GM18508 (cell line): Measurements from ENCODE around the gene RPL37A.
"Not testable (repeated sequence)": the region's sequence is repeated elsewhere in the genome, so short reads cannot be mapped to it uniquely, and the experiment has no call there.

Source experiments
- ATAC-seq: cut with Tn5 transposase; IDR thresholded peaks from one replicate; pipeline ENCODE4 v1.9.1; 2021; ENCODE audit warnings: moderate number of reproducible peaks; ENCODE audit not compliant: insufficient read depth, unreplicated experiment

The RPL37A gene

DNA sequence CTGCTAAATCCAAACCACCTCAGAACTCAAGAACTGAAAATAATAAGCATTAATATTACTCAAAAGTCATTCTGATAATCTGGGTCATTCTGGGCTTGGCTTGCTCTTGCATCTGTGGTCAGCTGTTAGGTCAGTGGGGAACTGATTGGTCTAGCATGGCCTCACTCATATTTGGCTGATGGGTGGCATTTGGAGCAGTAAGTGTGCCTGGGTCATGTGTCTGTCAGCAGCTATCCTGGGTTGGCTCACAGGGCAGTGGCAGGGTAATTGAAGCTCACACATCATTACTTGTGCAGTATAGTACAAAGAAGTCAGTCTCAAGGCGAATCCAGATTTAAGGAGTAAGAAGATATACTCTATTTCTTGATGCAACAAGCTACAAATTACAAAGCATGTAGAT, 9.6 kb downstream of the RPL37A start:
- ATAC-seq = no peak

DNA sequence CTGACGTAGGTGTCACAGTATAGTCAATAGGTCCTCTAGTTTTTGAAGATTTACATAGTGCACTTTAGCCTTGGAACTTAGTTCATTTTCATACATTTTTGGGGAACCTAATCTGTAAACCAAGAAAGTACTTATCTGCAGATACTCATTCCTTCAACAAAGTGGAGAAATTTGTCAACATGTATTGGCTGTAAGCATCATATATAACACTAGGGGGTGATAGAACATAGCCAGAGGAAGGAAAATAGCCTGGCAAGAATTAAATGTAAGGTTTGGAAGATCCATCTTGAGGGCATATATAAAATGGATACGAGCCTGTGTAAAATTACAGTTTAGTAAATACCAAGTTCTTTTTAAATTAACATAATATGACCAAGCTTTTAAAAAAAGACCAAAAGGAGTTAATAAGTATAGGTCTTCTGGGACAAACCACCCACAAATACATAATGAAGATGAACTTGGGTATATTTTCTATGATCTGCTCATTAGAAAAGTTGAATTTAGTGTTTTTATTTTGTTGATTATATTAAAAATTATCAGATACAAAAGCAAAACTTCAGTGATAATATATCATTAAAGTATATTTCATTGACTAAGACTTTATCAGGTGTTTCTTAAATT, 18.2 kb downstream of the RPL37A start:
- ATAC-seq = no peak

DNA sequence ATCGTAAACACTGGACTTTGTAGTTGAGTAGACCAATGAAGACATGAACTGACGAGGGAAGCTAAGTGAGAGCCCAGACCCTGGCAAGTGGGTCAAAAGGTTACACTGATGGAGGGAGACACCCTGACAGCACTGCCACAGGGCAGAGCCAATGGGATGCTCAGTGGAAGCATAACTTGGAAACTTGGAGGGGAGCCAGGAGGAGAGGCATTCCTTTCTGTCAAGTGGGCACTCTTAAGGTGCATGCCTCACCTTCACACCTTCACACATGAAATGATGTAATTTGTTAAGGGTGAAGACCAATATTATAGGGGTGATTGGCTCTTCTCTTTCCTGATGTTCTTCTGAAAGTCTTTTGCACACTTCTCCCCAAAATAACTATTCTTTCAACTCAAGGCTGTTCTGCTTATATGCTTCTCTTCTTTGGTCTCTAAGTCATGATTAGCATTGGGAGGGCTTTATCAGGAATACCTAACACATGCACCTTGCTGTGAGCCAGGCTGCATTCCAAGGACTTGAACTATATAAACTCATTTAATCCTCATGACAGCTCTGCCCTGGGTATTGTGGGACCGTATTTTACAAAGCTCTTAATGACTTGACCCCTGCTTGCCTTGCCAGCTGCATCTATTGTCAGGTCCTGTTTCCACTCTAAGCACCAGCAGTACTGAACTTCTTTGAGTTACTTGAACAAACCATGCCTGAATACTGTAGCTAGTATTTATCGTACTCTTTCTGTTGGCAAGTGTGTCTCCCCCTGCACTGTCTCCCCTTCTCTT, 19.0 kb downstream of the RPL37A start:
- no peak for ATAC-seq

DNA sequence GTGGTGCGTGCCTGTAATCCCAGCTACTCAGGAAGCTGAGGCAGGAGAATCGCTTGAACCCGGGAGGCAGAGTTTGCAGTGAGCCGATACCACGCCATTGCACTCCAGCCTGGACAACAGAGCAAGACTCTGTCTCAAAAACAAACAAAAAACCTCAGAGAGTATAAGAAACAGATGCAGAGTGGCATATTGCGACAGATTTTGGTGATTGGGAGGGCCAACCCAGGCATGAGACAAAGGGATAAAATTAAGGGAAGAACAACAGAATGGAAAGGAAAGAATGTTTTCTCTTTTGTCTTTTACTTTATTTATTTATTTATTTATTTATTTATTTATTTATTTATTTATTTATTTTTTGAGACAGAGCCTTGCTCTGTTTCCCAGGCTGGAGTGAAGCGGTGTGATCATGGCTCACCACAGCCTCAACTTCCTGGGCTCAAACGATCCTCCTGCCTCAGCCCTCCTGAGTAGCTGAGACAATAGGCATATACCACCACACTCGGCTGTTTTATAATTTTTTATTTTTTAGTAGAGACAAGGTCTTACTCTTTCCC, 20.0 kb downstream of the RPL37A start:
- ATAC-seq = not testable (repeated sequence)

DNA sequence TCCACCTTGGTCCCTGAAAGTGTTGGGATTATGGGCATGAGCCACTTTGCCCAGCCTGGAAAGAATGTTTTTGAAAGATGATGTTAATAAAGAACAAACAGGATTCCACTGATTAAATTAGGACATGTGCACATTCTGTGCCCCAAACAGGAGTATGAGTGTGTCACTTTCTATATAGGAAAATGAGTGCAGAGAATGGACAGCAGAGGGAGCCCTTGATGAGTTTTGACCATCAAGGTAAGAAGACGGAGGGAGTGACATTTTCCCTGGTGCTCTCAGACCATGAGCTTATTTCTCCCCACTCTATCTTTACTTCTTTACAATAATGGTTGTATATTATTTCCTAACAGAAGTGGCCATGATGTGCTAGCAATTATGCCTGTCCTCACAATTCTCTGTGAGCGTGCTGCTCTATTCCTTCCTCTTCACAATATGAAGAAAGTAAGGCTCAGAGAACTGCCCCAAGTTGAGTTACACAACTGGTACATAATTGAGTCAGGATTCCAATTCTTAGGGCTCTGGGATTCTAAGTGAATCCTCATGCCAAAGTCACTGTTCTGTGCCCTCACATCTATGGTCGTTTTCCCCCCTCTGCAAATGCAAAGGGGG, 20.6 kb downstream of the RPL37A start:
- ATAC-seq = no peak

DNA sequence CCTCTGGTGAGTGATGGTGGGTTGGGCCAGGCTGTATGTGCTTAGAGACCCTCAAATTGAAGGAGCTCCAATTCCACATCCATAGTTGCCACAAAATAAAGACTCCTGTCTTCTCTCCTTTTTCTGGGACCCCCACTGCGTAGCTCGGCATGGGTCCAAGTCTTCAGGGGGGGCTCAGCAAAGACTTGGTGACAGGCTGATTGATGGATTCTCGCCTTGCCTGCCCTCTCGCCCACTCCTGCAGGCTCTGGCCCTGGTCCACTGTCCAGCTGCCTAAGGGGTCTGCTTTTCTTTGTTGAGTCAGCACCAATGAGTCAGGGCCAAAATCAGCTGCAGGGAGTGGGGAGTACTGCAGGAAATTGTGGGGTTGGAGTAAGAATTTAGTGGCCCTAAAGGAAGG, 21.5 kb downstream of the RPL37A start:
- no peak for ATAC-seq

DNA sequence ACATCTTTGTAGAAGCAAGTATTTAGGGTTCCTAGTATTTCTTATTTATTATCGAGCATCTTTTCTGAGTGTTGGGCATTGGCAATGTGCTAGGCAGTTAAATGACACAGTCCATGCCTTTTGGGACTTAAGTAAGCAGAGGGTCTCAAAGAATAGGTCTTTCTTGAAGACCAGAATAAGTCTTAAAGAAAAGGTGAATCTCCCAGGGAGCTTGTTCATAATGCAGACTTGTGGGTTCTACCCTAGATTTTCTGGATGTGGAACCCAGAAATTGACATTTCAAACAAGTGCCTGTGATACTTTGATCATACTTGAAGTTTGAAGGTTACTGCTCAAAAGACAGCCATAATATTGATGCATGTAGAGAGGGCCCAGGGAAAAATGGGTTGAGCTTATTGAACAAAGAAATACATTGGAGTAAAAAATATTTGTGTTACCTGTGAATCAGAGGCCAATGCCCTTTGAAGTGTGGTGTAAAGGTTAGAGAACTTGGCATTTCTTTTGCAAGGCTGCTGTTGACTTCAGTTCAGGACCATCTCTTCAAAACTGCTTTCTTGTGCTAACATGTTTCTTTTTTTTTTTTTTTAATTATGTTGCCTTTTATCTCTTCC, 24.4 kb downstream of the RPL37A start:
- ATAC-seq = no peak

DNA sequence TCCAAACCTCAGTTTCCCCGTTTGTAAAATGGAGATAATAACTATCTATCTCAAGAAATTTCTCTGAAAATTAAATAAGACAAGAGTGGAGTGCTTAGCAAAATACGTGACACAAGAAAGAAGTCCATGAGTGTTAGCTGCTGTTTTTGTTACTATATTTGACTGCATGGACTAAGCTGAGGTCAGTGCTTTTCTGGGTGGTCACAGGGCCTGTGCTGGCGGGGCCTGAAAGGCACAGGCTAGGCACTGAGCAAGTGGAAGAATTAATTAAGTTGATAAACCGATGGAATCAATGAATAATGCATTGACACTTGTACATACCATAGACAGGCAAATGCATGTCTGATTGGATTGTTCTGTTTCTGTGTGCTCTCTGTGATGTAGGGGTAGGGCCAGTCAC, 27.3 kb downstream of the RPL37A start:
- ATAC-seq = no peak

DNA sequence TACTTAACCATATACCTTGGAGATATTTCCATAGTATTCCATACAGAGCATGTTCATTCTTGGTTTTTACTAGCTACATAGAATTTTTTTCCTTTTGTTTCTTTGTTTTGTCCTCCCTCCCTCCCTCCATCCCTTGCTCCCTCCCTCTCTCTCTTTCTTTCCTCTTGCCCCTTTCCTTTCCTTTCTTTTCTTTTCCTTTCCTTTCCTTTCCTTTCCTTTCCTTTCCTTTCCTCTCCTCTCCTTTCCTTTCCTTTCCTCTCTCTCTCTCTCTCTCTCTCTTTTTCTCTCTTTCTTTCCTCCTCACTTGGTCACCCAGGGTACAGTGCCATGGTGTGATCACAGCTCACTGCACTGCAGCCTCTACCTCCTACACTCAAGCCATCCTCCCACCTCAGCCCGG, 28.3 kb downstream of the RPL37A start:
- ATAC-seq = no peak

DNA sequence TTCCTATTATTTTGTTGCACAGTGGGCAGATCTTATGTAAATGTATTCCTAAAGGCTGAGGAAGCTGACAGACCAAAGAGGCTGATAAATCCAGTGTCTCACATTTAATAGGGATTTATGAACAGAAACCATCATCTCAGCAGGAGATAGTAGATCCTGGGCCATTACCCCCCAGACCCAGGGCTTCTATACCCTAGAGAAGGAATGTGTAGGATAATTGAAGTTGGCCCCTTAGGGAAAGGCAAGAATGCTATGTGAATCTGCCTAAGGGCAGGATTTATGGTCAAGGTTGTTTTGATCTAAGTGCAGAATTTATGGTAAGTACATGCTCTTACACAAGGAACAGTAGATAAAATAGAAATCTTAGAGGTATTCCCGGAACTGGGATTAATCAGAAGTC, 29.0 kb downstream of the RPL37A start:
- no peak for ATAC-seq

DNA sequence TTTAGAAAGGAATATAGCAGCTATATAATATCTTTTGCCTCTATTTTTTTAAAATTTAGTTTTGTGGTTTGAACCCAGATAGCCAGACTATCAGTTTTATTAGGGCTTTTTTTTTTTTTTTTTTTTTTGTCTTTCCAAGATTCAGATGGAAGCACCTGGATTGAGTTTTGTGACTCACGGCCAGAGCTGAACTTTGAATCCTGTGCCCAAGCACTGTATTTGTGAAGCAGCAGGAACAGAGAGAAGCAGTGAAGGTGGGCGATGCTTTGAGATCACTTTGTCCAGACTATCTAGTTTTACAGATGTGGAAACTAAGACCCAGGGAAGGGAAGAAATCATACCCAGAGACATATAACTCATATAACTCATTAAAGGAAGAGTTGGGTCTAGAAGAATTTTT, 33.9 kb downstream of the RPL37A start:
- no peak for ATAC-seq

DNA sequence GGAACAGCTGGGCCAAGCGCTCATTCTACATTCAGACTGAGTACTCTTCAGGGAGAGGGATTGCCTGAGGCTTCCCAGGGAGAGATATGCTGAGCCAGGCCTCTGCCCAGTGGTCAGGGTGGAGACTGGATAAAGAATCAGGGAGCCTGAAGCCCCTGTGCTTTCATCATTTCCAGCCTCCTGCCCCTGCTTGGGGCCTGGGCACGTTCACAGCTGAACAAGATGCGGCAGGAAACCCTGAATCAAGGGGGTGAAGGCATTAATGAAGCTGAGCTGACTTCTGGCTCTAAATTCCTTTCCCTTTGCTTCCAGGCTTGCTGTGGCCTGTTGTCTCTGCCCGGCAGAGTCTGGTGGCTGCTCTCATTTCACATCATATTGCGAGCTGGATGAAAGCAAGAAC, 35.0 kb downstream of the RPL37A start:
- ATAC-seq = no peak

DNA sequence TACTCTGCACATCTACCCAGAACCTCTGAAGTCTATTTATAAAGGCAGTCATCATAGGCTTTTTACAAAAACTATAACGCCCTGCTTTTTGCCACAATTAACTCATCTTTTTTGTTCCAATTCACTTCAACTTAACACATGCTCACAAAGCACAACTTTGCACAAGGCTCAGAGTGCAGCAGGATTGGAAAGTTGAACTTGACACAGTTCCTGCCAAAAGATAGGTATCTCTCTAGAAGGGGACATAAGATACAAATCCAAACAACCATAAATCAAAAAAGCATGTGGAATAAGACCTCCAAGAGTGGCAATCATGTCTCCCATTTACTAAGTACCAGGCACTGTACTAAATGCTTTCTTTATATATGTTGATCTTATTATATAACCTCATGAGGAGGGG, 36.2 kb downstream of the RPL37A start:
- ATAC-seq = no peak

DNA sequence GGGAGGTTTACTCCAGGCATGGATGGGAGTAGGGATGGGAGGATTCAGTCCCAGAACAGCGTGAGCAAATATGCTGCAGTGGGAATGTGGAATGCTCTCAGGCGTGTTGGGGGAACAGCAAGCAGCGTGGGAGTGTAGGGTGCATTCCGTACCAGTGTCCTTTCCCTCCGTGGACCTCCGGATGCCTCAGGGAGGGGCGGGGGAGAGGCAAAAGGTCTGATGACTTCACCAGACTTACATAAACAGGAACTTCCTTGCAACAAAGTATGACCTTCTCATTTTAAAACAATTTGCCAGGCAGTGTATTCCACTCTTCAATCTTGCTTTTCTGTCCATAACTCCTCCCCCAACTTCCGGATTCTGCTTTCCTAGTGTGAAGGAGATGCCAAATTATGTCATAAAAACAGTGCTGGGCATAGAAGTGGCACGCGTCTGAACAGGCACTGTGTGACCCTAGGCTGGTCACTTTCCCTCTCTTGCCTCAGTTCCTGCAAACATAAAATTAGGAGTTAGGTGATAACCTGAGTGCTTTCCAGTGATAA, 36.9 kb downstream of the RPL37A start:
- no peak for ATAC-seq

DNA sequence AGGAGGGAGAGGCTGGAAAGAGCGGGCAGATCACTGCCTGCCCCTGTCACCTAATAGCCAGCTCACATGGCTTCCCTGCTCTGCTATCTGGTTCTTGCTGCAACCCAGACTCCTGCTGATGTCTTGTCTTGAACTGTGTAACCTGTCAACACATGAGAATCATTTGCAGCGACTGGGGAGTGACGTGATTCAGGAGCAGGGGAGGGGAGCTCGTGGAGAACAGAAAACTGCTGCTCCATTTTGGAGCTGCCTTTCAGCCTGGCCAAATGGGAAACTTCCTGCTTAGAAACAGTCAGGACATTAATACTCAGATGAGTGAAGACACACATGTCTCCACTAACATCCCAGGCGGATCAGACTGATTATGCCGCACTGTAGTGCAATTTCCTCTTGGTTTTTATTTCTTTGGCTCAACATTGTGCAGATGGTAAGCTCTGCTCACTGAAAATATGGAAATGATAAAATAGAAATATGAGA, 38.1 kb downstream of the RPL37A start:
- no peak for ATAC-seq

DNA sequence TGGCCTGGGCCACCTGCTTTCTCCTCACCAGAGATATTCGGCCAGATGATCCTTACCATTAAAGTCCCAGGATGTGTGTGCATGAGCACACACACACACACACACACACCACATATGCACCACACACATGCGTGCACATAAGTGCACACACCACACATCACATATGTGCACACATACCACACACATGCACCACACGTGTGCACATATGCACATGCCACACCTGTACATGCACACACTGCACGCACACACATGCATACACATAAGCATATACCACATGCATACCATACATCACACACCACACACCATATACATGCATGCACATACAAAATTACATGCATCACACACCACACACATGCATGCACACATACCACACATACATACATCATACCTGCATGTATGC, 38.7 kb downstream of the RPL37A start:
- no peak for ATAC-seq

DNA sequence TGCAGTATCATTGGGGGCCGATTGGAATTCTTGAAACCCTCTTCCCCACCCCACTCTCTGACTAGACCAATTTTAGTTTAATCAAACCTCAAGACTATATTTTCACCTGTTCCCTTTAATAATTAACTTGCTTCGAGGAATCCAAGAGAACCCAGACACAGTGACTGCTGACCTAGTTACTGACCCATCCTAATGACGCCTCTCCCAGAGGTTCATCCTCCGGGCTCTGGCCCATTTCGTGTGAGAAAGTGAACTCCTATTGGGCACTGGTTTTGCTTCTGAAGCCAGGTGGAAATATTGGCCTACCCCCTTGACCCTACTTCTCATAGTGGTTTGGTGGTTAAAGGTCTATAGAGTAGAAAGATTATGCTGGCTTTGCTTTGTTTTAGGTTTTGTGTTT, 39.9 kb downstream of the RPL37A start:
- ATAC-seq = no peak

DNA sequence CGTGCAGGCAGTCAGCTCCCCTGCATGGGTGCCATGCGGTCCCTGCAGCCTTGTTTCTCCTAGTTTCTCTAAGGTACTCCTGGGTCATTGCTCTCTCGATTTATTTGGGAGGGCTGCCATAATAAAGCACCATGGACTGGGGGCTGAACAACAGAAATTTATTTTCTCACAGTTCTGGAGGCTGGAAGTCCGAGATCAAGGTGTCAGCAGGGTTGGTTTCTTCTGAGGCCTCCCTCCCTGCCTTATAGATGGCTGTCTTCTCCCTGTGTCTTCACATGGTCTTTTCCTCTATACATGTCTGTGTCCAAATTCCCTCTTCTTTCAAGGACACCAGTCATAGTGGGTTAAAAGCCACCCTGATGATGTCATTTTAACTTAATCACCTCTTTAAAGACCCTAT, 40.5 kb downstream of the RPL37A start:
- no peak for ATAC-seq

DNA sequence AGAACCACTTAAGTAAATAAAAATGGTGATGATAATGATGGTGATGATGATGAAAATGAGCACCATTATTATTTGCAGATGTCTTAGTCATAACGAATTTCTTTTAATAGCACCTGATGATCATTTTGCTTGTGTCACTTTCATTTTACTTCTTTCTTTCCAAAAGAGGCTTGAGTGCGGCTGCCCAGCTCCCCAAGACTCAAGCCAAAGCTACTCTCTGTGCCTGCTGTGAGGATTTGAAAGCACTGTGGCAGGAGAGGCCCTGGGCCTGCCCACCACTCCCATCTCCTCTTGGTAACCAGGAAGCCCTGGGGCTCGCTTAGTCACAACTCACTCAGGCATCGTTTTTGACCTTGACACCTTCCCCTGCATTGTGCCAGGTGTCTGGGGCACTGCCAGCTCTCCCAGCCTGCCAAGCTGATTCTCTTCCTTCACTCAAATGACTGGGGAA, 41.2 kb downstream of the RPL37A start:
- ATAC-seq = no peak

DNA sequence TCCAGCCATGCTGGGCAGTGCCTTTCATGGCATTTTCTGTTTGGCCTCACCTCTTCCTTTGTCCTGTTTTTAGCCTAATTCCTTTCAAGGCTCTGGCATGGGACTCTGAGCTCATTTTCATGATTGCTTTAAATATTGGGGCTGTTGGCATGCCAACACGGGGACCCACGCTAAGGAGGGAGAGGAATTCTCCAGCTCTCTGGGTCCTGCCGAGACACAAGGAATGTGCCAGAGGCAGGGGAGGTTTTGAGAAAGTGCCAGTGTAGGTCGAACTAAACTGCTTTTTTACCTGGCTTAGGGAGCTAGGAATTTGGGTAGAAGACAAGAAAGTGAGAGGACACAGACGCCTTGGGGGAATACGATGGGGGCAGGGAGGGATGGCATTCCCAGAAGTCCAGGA, 42.3 kb downstream of the RPL37A start:
- no peak for ATAC-seq

DNA sequence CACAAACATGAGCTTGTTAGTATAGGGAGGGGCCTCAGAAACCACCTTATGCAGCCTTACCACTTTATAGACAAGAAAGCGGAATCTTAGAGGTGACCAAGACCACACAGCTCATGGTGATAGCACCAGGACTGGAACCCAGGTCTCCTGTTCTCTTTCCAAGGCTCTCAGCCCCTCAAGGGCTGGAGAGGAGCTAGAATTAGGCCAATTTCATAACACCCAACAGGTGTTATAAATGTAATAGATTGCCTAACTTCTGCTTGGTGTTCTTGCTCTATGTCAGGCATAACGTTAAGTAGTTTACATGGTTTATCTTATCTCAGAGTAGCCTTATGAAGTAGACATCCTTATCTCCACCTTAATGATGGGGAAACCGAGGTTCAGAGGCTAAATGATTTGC, 42.9 kb downstream of the RPL37A start:
- no peak for ATAC-seq
